Lung (tissue), 12 donors: Measurements from ENCODE around the gene TAS2R41. TPM values are rescaled to one million over a fixed set of nuclear protein-coding genes. Genes with fewer than 3 reads are reported as not detected.

Source experiments
- ATAC-seq: fragments of 200-7000 bp; cut with Tn5 transposase; one replicate; pipeline ENCODE4 v1.9.1; 2020; ENCODE audit warnings: moderate number of reproducible peaks; ENCODE audit not compliant: insufficient read depth, low FRiP score
- DNase-seq, 3 donors: peaks; one replicate each; pipeline ENCODE4 v3.0.0-alpha.2; 2013 to 2017
- H3K27ac ChIP-seq, 2 donors: one replicate each; pipeline ENCODE4 v1.5.1; 2013; ENCODE audit warnings: mild to moderate bottlenecking in 2 of 2, moderate library complexity in 2 of 2, control low read depth in 1 of 2, inconsistent platforms in 1 of 2, low read depth in 1 of 2, low read length in 1 of 2
- H3K27me3 ChIP-seq, 3 donors: one replicate each; pipeline ENCODE4 v1.5.1; 2013; ENCODE audit warnings: low read length in 2 of 3; ENCODE audit not compliant: control insufficient read depth in 3 of 3, insufficient read depth in 3 of 3
- H3K36me3 ChIP-seq, 4 donors: one replicate each; pipeline ENCODE4 v1.5.1; 2013; ENCODE audit warnings: low read length in 4 of 4, mild to moderate bottlenecking in 1 of 4, moderate library complexity in 1 of 4; ENCODE audit not compliant: control insufficient read depth in 4 of 4, insufficient read depth in 4 of 4
- H3K4me1 ChIP-seq, 5 donors: one replicate each; pipeline ENCODE4 v1.5.1; 2013; ENCODE audit warnings: low read length in 5 of 5, mild to moderate bottlenecking in 2 of 5, moderate library complexity in 1 of 5; ENCODE audit not compliant: control insufficient read depth in 5 of 5, insufficient read depth in 5 of 5
- H3K4me3 ChIP-seq: one replicate; pipeline ENCODE4 v1.5.1; 2013; ENCODE audit warnings: mild to moderate bottlenecking, control low read depth, moderate library complexity
- H3K9ac ChIP-seq, 2 donors: one replicate each; pipeline ENCODE4 v1.5.1; 2013; ENCODE audit warnings: low read length in 2 of 2, control low read depth in 1 of 2; ENCODE audit not compliant: insufficient read depth in 1 of 2
- H3K9me3 ChIP-seq, 4 donors: one replicate each; pipeline ENCODE4 v1.5.1; 2013; ENCODE audit warnings: low read length in 3 of 4, mild to moderate bottlenecking in 1 of 4, moderate library complexity in 1 of 4; ENCODE audit not compliant: control insufficient read depth in 4 of 4, insufficient read depth in 3 of 4
- WGBS, 2 donors: extraction: QIAGEN DNeasy Blood & Tissue Kit; methylation state at CpG; one replicate each; pipeline ENCODE4 v1.1.7; 2013; 5-methylcytosine and 5-hydroxymethylcytosine counted together
- polyA plus RNA-seq, 2 donors: library from polyadenylated mRNA; stranded (reverse); fragments of 200-250 nt; gene quantifications; one replicate each; pipeline ENCODE4 v1.2.1, GENCODE V29; 2013
- total RNA-seq, 2 donors: library from RNA; depleted of rRNA in 1 of 2; stranded (reverse); fragments of >200 nt in 1 of 2; gene quantifications; one replicate each; pipeline ENCODE4 v1.2.1, GENCODE V29; 2014 to 2021
- TF ChIP-seq, protein P1 (sequence below): IDR thresholded peaks from 2 replicates; pipeline ENCODE4 v1.5.1; 2012; ENCODE audit warnings: mild to moderate bottlenecking; ENCODE audit errors: control extremely low read depth, extremely low read depth
- donor health status: control.
- donor health status: control.
- donor health status: Bipolar disorder and iron deficiency.
- donor health status: healthy.
- donor health status: DM: yes; HTN: yes; CAD: no.

TAS2R41 gene
- total and polyA plus RNA-seq, 4 donors, result 0.77 TPM; not detected in 3

DNA sequence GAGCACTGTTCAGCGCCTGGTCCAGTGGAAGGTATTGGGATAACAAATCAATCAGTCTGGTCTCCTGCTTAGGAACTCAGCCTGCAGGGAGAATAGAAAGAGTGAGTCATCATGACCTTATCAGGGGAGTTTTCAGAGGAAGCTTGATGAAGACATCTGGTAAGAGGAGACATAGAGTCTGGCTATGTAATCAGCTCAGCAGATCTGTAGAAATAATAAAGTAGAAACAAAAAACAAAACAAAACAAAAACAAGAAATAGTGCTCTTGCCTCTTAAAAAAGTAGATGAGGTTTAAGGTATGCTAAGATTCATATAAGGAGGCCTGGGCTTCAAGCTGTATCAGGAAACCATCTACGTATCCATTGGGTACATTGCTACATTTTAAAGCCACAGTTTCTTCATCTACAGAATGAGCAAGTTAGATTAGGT lies 14.4 kb downstream of the TAS2R41 start:
- WGBS, 2 donors, result 72 to 78% methylated on average over 2 of the region's 2 CpGs
- Histone ChIP-seq H3K9ac (no peak overlapping the region), H3K9me3 (peaks cover 0 to under 1% (median 0%) of the 10 kb centered on the region in 4 donors), H3K27ac (no peak overlapping the region), H3K36me3 (no peaks in the 10 kb centered on the region), H3K27me3 (no peaks in the 10 kb centered on the region), H3K4me3 (no peak overlapping the region), H3K4me1 (peaks cover 1 to 21% (median 5%) of the 10 kb centered on the region in 5 donors)
- no peak for ATAC-seq
- DNase-seq, result peak in 1 of 3 donors; percentile 19
- TF ChIP-seq, protein P1, sequence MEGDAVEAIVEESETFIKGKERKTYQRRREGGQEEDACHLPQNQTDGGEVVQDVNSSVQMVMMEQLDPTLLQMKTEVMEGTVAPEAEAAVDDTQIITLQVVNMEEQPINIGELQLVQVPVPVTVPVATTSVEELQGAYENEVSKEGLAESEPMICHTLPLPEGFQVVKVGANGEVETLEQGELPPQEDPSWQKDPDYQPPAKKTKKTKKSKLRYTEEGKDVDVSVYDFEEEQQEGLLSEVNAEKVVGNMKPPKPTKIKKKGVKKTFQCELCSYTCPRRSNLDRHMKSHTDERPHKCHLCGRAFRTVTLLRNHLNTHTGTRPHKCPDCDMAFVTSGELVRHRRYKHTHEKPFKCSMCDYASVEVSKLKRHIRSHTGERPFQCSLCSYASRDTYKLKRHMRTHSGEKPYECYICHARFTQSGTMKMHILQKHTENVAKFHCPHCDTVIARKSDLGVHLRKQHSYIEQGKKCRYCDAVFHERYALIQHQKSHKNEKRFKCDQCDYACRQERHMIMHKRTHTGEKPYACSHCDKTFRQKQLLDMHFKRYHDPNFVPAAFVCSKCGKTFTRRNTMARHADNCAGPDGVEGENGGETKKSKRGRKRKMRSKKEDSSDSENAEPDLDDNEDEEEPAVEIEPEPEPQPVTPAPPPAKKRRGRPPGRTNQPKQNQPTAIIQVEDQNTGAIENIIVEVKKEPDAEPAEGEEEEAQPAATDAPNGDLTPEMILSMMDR, result no peak

DNA sequence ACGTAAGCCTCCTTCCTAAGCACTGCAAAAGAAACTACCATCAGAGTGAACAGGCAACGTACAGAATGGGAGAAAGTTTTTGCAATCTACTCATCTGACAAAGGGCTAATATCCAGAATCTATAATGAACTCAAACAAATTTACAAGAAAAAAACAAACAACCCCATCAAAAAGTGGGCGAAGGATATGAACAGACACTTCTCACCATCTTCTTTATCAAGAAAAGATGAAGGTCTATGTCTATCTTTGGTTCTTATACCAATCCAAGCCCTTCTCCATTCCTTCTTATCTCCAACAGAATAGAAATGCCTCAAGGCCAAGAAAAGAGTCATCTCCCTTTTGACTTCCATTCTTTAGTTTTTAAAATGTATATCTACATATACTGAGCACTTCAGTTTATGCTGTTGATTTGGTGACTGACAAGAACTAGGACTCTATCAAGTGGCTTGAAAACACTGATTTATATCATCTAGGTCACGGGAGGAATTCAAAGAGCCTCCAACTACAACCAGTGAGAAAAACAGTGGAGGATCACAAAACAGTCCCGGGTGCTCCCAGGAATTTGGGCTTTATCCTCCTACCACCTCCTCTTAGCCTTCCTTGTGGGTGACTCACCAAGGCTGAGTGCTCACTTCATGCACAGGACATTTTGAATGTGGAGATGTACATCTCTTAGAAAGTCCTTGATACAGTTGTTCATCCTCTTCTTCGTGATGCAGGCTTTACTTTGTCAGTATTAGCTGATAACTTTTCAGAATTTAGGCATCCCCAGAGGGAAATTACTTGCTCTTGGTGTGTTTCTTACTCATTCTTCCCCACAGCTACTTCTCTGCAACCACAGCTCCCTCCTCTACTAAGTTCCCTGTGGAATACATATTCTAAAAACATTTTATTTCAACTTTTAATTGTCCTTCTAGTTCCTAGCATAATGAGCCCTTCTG lies 15.4 kb downstream of the TAS2R41 start:
- Histone ChIP-seq H3K27me3 (no peaks in the 10 kb centered on the region), H3K27ac (peak overlapping the region in 1 of 2 donors; percentile 27), H3K4me1 (peaks cover 2 to 12% (median 6%) of the 10 kb centered on the region in 5 donors), H3K9ac (no peak overlapping the region), H3K9me3 (peaks cover 0 to 4% (median 0%) of the 10 kb centered on the region in 4 donors), H3K36me3 (no peaks in the 10 kb centered on the region), H3K4me3 (no peak overlapping the region)
- 85 to 91% methylated on average over 6 of the region's 6 CpGs for WGBS, 2 donors
- TF ChIP-seq, protein P1, result no peak
- no peak for DNase-seq
- ATAC-seq, result no peak

DNA sequence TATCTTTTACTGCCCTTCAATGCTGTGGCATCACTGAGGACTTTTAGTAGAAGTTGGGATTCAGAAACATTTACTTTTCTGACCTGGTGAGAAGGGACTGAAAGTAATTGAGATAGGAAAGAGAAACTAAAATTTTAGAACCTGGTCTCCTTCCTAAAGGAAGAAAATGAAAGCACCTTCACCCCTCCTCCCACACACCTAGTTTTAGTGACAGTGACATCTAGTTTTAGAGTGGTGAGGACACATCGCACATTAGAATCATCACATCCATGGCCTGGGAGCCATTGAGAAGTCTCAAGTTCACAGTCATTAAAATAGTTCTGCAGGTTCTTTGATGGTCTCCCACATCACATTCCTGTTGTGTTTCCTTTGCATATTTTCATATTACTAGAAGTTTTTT lies 16.1 kb downstream of the TAS2R41 start:
- WGBS, 2 donors, result 86 to 100% methylated on average over 1 of the region's 1 CpG
- ATAC-seq, result no peak
- Histone ChIP-seq H3K9ac (no peak overlapping the region), H3K36me3 (no peaks in the 10 kb centered on the region), H3K9me3 (peaks cover 0 to 4% (median 0%) of the 10 kb centered on the region in 4 donors), H3K4me1 (peaks cover 0 to 9% (median 4%) of the 10 kb centered on the region in 5 donors), H3K27ac (no peak overlapping the region), H3K4me3 (no peak overlapping the region), H3K27me3 (no peaks in the 10 kb centered on the region)
- no peak for DNase-seq
- TF ChIP-seq, protein P1, result no peak
